K562 (cell line): Measurements from ENCODE around the gene AIRE. TPM values are rescaled to one million over a fixed set of nuclear protein-coding genes. Genes with fewer than 3 reads are reported as not detected.

ENCODE experiments used
- AFF1 ChIP-seq, 2 experiments: fragments of 450-650 bp; IDR thresholded peaks; 2 replicates each; pipeline ENCODE4 v1.6.1; 2018; ENCODE audit warnings: mild to moderate bottlenecking in 2 of 2, low read depth in 1 of 2; ENCODE audit not compliant: partially characterized antibody in 2 of 2
- CBX5 ChIP-seq: IDR thresholded peaks from 2 replicates; pipeline ENCODE4 v1.6.1; 2014; ENCODE audit warnings: low read depth, borderline replicate concordance
- CREB3L1 ChIP-seq: fragments of 450-650 bp; IDR thresholded peaks from 2 replicates; pipeline ENCODE4 v1.6.1; 2014; ENCODE audit warnings: low read depth, mild to moderate bottlenecking, moderate library complexity, borderline replicate concordance
- ELF1 ChIP-seq: fragments of 200-800 bp; sonication (Bioruptor generic); IDR thresholded peaks from 2 replicates; pipeline ENCODE4 v1.6.1; 2016; ENCODE audit warnings: missing genetic modification characterization, missing compliant biosample characterization
- FOXK1 ChIP-seq: sonication (generic); formaldehyde crosslinking; IDR thresholded peaks from 2 replicates; pipeline ENCODE4 v1.8.0; 2022; ENCODE audit warnings: missing genetic modification reagents, mild to moderate bottlenecking, borderline replicate concordance
- GABPB1 ChIP-seq: sonication (generic); formaldehyde crosslinking; IDR thresholded peaks from 2 replicates; pipeline ENCODE4 v1.8.0; 2022; ENCODE audit warnings: mild to moderate bottlenecking, missing genetic modification reagents
- HSF4 ChIP-seq: fragments of 250-450 bp; sonication (Bioruptor Pico); IDR thresholded peaks from 2 replicates; pipeline ENCODE4 v2.1.2; 2022; ENCODE audit warnings: mild to moderate bottlenecking, moderate library complexity, borderline replicate concordance
- MAZ ChIP-seq, 2 experiments: fragments of 450-650 bp in 1 of 2; sonication (generic) in 1 of 2; formaldehyde crosslinking; IDR thresholded peaks in 1 of 2; conservative IDR thresholded peaks in 1 of 2; 2 replicates each; pipeline versions ENCODE4 v1.4.0 to v1.5.0; 2020; ENCODE audit warnings: mild to moderate bottlenecking in 1 of 2, missing genetic modification reagents in 1 of 2
- MEF2D ChIP-seq: conservative IDR thresholded peaks from 2 replicates; pipeline ENCODE4 v1.6.1; 2016; ENCODE audit warnings: low read depth, missing genetic modification characterization, missing compliant biosample characterization
- NR2F6 ChIP-seq: fragments of 450-650 bp; formaldehyde crosslinking; IDR thresholded peaks from 2 replicates; pipeline ENCODE4 v1.4.0; 2020; ENCODE audit warnings: mild to moderate bottlenecking
- PCBP2 ChIP-seq: fragments of 200-400 bp; formaldehyde crosslinking; IDR thresholded peaks from 2 replicates; pipeline ENCODE4 v1.6.1; 2018; ENCODE audit warnings: low read length, low read depth, mild to moderate bottlenecking, moderate library complexity; ENCODE audit not compliant: poor library complexity, severe bottlenecking
- POLR2B ChIP-seq: fragments of 450-650 bp; IDR thresholded peaks from 2 replicates; pipeline ENCODE4 v1.6.1; 2018; ENCODE audit warnings: low read depth; ENCODE audit not compliant: partially characterized antibody
- RBFOX2 ChIP-seq: fragments of 200-400 bp; formaldehyde crosslinking; IDR thresholded peaks from 2 replicates; pipeline ENCODE4 v1.6.1; 2017; ENCODE audit warnings: low read depth, mild to moderate bottlenecking, low read length, moderate library complexity
- RCOR1 ChIP-seq, 2 experiments: IDR thresholded peaks; 2 replicates each; pipeline ENCODE4 v1.6.1; 2012; ENCODE audit warnings: low read depth in 2 of 2, low read length in 2 of 2, borderline replicate concordance in 1 of 2, improper control_type of control experiment in 1 of 2
- YY1 ChIP-seq, 3 experiments: IDR thresholded peaks; 2 replicates each; pipeline ENCODE4 v1.6.1; 2011; ENCODE audit warnings: low read length in 2 of 3, mild to moderate bottlenecking in 2 of 3, moderate library complexity in 2 of 3, borderline replicate concordance in 1 of 3, control low read depth in 1 of 3, low read depth in 1 of 3; ENCODE audit not compliant: insufficient read depth in 3 of 3, insufficient replicate concordance in 2 of 3, control insufficient read depth in 1 of 3, insufficient read length in 1 of 3; ENCODE audit errors: extremely low read depth in 1 of 3
- ZC3H4 ChIP-seq: sonication (generic); formaldehyde crosslinking; IDR thresholded peaks from 2 replicates; pipeline ENCODE4 v1.9.0; 2021; ENCODE audit warnings: missing genetic modification reagents, borderline replicate concordance
- ZNF277 ChIP-seq: fragments of 250-450 bp; sonication (Bioruptor Pico); IDR thresholded peaks from 2 replicates; pipeline ENCODE4 v1.8.0; 2022; ENCODE audit warnings: inconsistent platforms, mild to moderate bottlenecking, moderate library complexity, borderline replicate concordance
- ZSCAN32 ChIP-seq: fragments of 450-650 bp; formaldehyde crosslinking; IDR thresholded peaks from 2 replicates; pipeline ENCODE4 v1.4.0; 2020; ENCODE audit warnings: mild to moderate bottlenecking, moderate library complexity
- polyA plus RNA-seq, 8 experiments: library from polyadenylated mRNA; depleted of rRNA in 4 of 8; stranded (reverse) in 5 of 8; unstranded in 3 of 8; fragments of >200 nt; fragmentation: Nextera tagmentation in 2 of 8; fragmentation: Illumina TruSeq in 1 of 8; extraction: Ambion mirVana in 2 of 8; extraction: Trizol in 1 of 8; gene quantifications; 2 replicates each; pipeline versions ENCODE4 v1.2.1 to v1.2.3, GENCODE V29; 2011 to 2014; ENCODE audit warnings: inconsistent platforms in 1 of 8, missing spikeins in 1 of 8
- total RNA-seq, 7 experiments: library from RNA; depleted of rRNA in 6 of 7; stranded (reverse); fragments of >200 nt in 6 of 7; fragmentation: Illumina TruSeq in 2 of 7; extraction: Trizol in 2 of 7; gene quantifications; 2 replicates each; pipeline versions ENCODE4 v1.2.1 to v1.2.3, GENCODE V29; 2011 to 2021; ENCODE audit warnings: low replicate concordance in 1 of 7

AIRE gene
- total and polyA plus RNA-seq, 9 of the 15 experiments (the other 6 are each of a cell fraction or from before 2014, with no cell fraction given), result 0.01 TPM; not detected in 8

- TF ChIP-seq PCBP2, result no peak
- TF ChIP-seq POLR2B, result peak; percentile 13
- TF ChIP-seq AFF1 (IDR thresholded peaks at IDR 0.05; ENCODE audit: low read depth in 1 of 2, partially characterized antibody in 2 of 2), result no peak
- TF ChIP-seq ELF1, result no peak
- no peak; the same call in 1 of the 2 replicates for TF ChIP-seq GABPB1 (CRISPR knock-in tag)
- 0 out of 2 replicates have a peak, but pooled peaks have one; percentile 3 for TF ChIP-seq ZSCAN32 (CRISPR knock-in tag)
- TF ChIP-seq CBX5, result no peak
- no peak for TF ChIP-seq ZC3H4
- TF ChIP-seq RCOR1 (IDR thresholded peaks at IDR 0.05; ENCODE audit: borderline replicate concordance in 1 of 2, low read depth in 2 of 2, low read length in 2 of 2), result no peak
- no peak for TF ChIP-seq MEF2D (tag)
- no peak for TF ChIP-seq YY1 (IDR thresholded peaks at IDR 0.05; ENCODE audit: borderline replicate concordance in 1 of 3, control insufficient read depth in 1 of 3, extremely low read depth in 1 of 3, insufficient read depth in 3 of 3, insufficient read length in 1 of 3, insufficient replicate concordance in 2 of 3, low read depth in 1 of 3, low read length in 2 of 3)
- TF ChIP-seq HSF4 (CRISPR knock-in tag), result no peak
- no peak for TF ChIP-seq CREB3L1
- no peak for TF ChIP-seq FOXK1 (CRISPR knock-in tag)
- no peak for TF ChIP-seq ZNF277 (CRISPR knock-in tag)
- no peak for TF ChIP-seq NR2F6 (CRISPR knock-in tag)
- no peak for TF ChIP-seq MAZ (CRISPR knock-in tag; conservative IDR thresholded peaks at IDR 0.05 in 1 of 2, IDR thresholded peaks at IDR 0.05 in 1 of 2)
- TF ChIP-seq RBFOX2, result 0 out of 2 replicates have a peak, but pooled peaks have one; percentile 2
Observed at GRCh38 chr21:44329086-44329889, 43.6 kb downstream of the AIRE start (continued).
